GM18508 (cell line): ENCODE measurements around the gene CCR7.

Experiments
- ATAC-seq: cut with Tn5 transposase; IDR thresholded peaks from one replicate; pipeline ENCODE4 v1.9.1; 2021; ENCODE audit warnings: moderate number of reproducible peaks; ENCODE audit not compliant: insufficient read depth, unreplicated experiment

CCR7 gene

GRCh38 chr17:40564883-40565768, at the start of gene CCR7:
Gene CCR7, minus strand, starts transcription at chr17:40565472. Its CDS starts 63 bp downstream, at chr17:40565409.
- ATAC-seq: no peak

GRCh38 chr17:40614431-40615067, 49.3 kb upstream of the CCR7 start:
- ATAC-seq: no peak

GRCh38 chr17:40613467-40614154, 48.3 kb upstream of the CCR7 start:
- ATAC-seq: no peak

GRCh38 chr17:40612599-40613244, 47.5 kb upstream of the CCR7 start:
- ATAC-seq: no peak

- ATAC-seq: no peak
Measured at GRCh38 chr17:40611840-40612474, 46.7 kb upstream of the CCR7 start.

- no peak for ATAC-seq
Measured at GRCh38 chr17:40610359-40610758, 45.1 kb upstream of the CCR7 start.

- ATAC-seq: no peak
Measured at GRCh38 chr17:40608061-40608581, 42.8 kb upstream of the CCR7 start.

- no peak for ATAC-seq
Measured at GRCh38 chr17:40607641-40608040, 42.4 kb upstream of the CCR7 start.

- no peak for ATAC-seq
Measured at GRCh38 chr17:40606548-40607353, 41.5 kb upstream of the CCR7 start.

GRCh38 chr17:40605306-40605705, 40.0 kb upstream of the CCR7 start:
- no peak for ATAC-seq

- ATAC-seq: no peak
Measured at GRCh38 chr17:40604327-40605080, 39.2 kb upstream of the CCR7 start.

GRCh38 chr17:40602445-40603443, 37.5 kb upstream of the CCR7 start:
- ATAC-seq: no peak

GRCh38 chr17:40600486-40601046, 35.3 kb upstream of the CCR7 start:
- ATAC-seq: no peak

- ATAC-seq: no peak
Measured at GRCh38 chr17:40599468-40599763, 34.1 kb upstream of the CCR7 start.

- peak; percentile 59 for ATAC-seq
Measured at GRCh38 chr17:40598619-40599467, 33.6 kb upstream of the CCR7 start.

GRCh38 chr17:40598301-40598618, 33.0 kb upstream of the CCR7 start:
- ATAC-seq: no peak
